ENCODE results near the gene ZNF552.

DNA sequence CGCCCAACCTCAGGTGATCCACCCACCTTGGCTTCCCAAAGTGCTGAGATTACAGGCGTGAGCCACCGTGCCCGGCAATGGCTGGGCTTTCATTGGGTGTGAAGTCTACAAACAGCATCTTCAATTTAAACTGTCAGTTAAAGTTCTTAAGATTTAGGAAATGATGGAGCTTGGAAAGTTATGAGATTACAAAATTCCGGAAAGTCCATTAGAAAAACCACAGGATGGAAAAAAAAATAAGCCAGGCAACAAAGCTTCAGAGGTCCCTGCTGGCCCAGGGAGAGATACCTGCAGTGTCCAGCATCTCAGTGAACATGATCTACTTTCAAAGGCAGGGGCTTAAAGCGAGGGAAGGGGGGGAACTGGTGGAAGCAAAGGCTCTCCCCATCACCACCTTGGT is 10.8 kb upstream of the ZNF552 start:
- no peak for TF ChIP-seq POLR2A (IDR thresholded peaks at IDR 0.05)
- TF ChIP-seq, protein P1, sequence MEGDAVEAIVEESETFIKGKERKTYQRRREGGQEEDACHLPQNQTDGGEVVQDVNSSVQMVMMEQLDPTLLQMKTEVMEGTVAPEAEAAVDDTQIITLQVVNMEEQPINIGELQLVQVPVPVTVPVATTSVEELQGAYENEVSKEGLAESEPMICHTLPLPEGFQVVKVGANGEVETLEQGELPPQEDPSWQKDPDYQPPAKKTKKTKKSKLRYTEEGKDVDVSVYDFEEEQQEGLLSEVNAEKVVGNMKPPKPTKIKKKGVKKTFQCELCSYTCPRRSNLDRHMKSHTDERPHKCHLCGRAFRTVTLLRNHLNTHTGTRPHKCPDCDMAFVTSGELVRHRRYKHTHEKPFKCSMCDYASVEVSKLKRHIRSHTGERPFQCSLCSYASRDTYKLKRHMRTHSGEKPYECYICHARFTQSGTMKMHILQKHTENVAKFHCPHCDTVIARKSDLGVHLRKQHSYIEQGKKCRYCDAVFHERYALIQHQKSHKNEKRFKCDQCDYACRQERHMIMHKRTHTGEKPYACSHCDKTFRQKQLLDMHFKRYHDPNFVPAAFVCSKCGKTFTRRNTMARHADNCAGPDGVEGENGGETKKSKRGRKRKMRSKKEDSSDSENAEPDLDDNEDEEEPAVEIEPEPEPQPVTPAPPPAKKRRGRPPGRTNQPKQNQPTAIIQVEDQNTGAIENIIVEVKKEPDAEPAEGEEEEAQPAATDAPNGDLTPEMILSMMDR (IDR thresholded peaks at IDR 0.05) = no peak
- no peak for TF ChIP-seq EP300 (IDR thresholded peaks at IDR 0.05)
